Inflammatory macrophage treated with lipopolysaccharide for 1 hour (primary cell): Measurements from ENCODE around the gene HIPK4.
"Not testable (repeated sequence)": the region's sequence is repeated elsewhere in the genome, so short reads cannot be mapped to it uniquely, and the experiment has no call there.

Experiments used
- DNase-seq, 2 donors: peaks; one replicate each; pipeline ENCODE4 v3.0.0-alpha.2; 2020 to 2022

Gene HIPK4

DNA sequence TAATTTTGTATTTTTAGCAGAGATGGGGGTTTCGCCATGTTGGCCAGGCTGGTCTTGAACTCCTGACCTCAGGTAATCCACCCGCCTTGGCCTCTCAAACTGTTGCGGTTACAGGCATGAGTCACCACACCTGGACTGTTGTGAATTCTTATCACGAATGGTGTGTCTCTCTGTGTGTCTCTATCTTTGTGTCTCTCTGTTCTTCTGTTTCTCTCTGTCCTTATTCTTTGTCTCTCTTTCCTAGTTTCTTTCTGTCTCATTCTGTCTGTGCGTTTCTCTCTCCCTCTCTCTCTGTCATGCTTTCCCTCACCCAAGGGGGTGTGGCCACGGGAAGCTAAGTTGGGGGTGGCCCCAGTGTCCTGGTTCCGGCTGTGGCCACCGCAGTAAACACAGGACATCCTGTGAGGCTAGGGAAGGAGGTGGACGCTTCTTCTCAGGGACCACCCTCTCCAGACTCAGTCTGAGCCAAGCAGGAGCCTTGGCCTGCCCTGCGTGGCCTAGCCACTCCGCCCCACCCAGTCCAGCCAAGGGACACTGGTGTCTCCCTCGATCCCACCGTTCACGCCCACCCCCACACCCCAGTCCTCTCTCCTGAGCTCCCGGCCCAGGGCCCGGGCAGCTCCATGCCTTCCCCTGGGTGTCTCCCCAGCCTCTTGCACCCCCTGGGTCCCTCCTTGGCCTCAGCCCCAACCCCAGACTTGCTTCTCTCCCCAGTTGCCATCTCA is 27.1 kb upstream of the HIPK4 start:
- DNase-seq = peak in 1 of 2 donors; percentile 31

- no peak for DNase-seq
Observed at GRCh38 chr19:40415768-40416167, 25.8 kb upstream of the HIPK4 start.

DNA sequence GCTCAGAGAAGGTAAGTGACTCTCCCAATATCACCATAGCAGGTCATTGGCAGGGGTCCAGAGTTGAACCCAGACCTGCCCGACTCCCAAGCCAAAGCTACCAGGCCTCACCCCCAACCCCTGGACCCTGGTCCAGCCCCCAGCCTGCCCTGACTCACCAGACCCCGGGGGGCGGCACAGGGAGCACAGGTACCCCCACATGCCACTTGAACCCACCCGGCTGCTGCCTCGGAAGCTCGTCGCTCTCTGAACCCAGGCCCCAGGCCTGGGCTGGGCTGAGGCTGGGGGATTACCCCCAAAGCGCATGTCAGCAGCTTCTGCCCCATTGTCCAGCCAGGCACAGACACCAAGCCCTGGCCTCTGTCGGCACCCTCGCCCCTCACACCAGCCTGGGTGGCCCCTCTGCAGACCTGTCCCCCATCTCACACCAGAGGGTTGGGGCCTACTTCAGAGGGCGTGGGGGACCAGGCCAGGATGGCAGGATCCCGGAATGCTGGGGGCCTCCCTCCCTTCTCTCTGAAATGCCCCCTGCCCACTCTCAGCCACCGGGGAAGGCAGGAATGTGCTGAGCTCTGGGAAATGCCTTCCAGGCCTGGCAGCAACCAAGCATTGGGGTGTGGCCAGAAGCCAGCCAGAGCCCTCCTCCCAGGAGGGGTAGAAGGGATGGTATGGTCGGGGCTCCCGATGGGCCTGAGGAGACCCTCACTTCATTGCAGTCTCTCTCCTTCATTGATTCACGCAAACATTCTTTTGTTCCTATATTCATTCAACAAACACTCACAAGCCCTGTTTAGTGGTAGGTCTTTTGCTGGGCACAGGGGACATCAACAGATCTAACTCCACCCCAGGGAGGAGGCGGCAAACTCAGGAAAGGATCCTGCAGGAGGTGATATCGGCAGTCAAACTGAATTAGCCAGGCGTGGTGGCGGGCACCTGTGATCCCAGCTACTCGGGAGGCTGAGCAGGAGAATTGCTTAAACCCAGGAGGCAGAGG is 24.9 kb upstream of the HIPK4 start:
- DNase-seq = no peak

DNA sequence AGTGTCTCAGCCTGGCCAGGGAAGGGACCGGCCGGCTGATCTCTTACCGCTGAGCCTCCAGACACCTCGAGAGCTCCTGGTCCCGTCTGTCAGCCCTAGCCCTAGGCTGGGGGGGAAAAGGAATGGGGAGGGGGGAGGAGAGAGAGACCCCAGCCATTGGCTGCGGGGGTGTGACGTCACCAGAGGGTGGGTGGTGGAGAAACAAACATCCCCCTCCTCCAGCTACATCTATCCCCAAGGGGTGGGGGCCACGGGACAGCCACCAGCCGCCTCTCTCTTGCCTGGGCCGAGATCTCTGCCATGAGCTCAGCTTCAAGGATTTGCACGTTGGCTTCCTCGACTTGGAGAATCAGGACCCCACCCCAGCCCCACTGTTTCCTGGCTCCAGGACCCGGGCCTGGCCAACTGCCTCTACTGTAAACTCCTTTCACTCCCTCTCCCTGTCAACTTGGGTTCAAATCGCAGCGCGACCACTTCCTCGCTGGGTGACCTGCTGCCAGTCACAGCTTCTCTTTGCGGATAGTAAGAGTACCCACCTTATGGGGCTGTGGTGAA is 23.4 kb upstream of the HIPK4 start, which contains the start of gene PRX:
Gene PRX, minus strand, starts transcription at position 88 of the 555 bp plus-strand sequence. CDS start 5,446 bp downstream, outside the sequence.
- DNase-seq = no peak

GRCh38 chr19:40412866-40413265 is 22.9 kb upstream of the HIPK4 start:
- DNase-seq = no peak

- DNase-seq = no peak
Observed at GRCh38 chr19:40411958-40412499, 22.0 kb upstream of the HIPK4 start.

GRCh38 chr19:40411125-40411842 is 21.3 kb upstream of the HIPK4 start:
- DNase-seq = no peak

DNA sequence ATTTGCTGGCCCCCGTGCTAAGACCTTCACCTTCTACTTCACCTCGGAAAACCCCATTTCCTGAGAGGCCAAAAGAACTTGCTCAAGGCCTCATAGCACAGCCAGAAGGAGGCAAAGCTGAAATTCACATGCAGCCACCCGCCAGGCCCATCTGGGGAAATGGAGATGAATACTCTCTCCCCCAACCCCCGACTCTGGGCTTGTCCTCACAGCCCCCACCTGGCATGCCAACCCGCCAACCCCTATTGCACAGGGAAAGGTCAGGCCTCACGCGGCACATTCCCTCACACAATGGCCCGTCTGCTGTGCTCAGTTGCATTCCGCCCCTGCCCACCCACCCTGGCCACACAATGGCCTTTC is 20.0 kb upstream of the HIPK4 start:
- no peak for DNase-seq

DNA sequence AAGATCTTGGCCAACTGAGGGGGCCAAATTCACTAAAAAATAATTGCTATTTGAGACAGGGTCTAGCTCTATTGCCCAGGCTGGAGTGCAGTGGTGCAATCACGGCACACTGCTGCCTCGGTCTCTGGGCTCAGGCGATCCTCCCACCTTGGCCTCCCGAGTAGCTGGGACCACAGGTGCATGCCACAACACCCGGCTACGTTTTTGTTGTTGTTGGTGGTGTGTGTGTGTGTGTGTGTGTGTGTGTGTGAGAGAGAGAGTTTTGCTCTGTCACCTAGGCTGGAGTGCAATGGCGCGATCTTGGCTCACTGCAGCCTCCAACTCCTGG is 18.6 kb upstream of the HIPK4 start:
- DNase-seq = not testable (repeated sequence)

DNA sequence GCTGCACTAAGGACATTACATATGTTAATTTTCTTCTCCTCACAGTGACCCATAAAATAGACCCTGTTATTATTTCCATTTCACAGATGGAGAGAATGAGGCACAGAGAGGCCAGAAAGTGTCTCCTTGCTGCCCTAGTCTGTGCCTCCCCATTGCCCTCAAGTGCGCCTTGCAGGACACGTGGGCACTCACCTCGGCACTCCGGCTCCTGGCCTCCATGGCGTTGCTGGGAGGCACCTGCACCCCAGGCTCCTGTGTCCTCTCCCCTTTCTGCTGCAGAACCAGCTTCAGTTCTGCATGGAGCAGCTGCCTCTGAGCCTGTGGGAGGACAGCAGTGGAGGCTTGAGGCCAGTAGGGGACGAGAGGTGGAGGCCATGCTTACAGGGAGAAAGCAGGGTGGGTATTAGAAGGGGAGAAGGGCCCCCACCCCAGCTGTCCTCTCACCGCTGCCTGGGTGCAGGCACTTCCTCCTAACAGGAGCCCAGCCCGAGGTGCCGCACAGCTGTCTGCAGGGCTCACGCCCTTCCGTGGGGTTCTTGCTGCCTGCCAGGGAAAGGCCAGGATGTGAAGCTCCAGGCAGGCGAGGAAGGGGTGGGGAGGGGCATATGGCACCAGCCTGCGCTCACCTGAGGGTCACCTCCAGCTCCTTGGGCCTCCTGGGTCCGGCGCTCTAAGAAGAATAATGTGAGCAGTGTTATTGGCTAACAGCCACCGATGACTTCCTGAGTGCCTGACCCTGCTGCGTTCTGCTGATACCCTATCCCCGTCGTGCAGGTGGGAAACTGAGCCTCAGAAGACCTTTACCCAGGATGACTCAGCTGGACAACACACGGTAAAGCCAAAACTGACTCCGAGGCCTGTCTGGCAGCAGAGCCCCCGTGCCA is 18.0 kb upstream of the HIPK4 start:
- no peak for DNase-seq

- DNase-seq = peak; percentile 79 to 88
Observed at GRCh38 chr19:40403262-40403984, 13.4 kb upstream of the HIPK4 start.

GRCh38 chr19:40400559-40400958 is 10.6 kb upstream of the HIPK4 start:
- no peak for DNase-seq

GRCh38 chr19:40398417-40399131 is 8.6 kb upstream of the HIPK4 start:
- DNase-seq = peak; percentile 62 to 80

DNA sequence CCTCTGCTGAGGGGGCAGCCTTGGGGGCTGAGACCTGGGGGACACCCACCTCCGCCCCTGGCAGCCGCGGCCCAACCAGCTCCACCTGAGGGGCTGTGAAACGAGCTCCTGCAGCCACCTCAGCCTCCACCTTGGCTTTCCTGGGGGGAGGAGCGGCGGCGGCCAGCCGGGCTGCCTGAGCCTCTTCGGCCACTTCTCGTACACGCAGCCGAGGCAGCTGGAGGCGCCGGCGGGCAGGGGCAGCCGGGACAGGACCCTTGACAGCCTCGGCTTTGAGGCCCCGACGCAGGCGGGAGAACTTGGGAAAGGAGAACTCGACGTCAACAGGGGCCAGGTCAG is 7.6 kb upstream of the HIPK4 start:
- no peak for DNase-seq

DNA sequence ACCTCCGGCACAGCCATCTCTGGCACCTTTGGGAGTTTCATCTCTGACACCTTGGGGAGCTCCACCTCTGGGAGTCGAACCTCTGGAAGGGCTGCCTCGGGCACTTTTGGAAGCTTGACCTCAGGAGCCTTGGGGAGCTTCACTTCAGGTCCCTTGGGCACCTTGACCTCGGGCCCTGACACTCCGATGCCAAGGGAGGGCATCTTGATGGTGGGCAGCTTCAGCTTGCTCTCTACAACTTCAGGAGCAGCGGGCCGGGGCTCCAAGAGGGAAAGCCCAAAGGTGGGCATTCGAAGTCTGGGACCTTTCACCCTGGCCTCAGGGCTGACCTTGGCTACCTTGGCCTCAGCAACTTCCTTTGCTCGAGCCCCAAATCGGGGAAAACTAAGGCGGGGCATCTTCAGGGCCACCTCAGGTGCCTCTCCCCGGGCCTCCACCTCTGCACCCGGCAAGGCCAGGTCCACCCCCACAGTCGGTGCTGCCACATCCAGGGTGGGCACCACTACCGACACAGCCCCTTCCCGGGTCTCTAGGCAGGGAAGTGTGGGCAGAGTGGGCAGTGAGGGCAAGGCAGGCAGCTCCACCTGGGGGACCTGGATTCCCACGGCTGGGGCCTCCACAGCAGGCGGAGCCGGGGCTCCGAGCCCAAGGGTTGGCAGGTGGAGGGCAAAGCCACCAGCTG is 7.0 kb upstream of the HIPK4 start:
- no peak for DNase-seq

- DNase-seq = no peak
Observed at GRCh38 chr19:40395956-40396355, 6.0 kb upstream of the HIPK4 start.

DNA sequence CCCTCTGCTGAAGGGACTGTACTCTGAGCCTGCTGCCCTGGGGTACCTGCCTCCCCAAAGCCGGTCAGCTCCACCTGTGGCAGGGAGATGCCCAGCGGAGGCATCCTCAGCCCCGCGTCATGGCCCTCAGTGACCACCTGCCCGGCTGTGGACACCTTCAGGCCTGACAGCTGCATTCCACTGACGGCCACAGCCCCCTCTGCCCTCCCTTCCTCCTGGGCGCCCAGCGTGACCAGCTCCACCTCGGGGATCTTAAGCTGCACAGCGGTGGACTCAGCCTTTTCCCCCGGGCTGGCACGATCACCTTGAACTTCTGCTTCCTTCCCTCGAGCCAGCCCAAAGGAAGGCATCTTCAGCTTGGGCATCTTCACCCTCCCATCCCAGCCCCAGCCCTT is 4.8 kb upstream of the HIPK4 start:
- no peak for DNase-seq

- no peak for DNase-seq
Observed at GRCh38 chr19:40393894-40394815, 4.2 kb upstream of the HIPK4 start.
